ENCODE data around the gene SEMA4A. TPM values are rescaled to one million over a fixed set of nuclear protein-coding genes. Genes with fewer than 3 reads are reported as not detected.
"Not testable (repeated sequence)": the region's sequence is repeated elsewhere in the genome, so short reads cannot be mapped to it uniquely, and the experiment has no call there.

Gene SEMA4A
- total and polyA plus RNA-seq, 2 of the 8 experiments (the other 6 are each of a cell fraction or from before 2014, with no cell fraction given) = 7.3 to 10.6 TPM

GRCh38 chr1:156125544-156125943, 27.8 kb upstream of the SEMA4A start:
- ChIA-PET POLR2A (ENCODE audit: partially characterized antibody) (interaction anchor here (0.6 to 28.0 kb wide), 8 partner anchors 10 to 185 kb away, joined by 3 to 763 read pairs (median 3); partner anchors contain the start of genes LMNA, MEX3A and PMF1), CTCF (ENCODE audit: partially characterized antibody) (interaction anchor here (0.6 to 42.4 kb wide), 13 partner anchors 9 to 264 kb away, joined by 3 to 1994 read pairs (median 3); partner anchors contain the start of genes BGLAP, LMNA, MEX3A and PAQR6)
- 0 out of 2 replicates have a peak overlapping the region, but pooled peaks have one; percentile 17 for H2AK5ac ChIP-seq (ENCODE audit: low read depth, low read length)
- not testable (repeated sequence) for H3K27me3 ChIP-seq (replicated peaks in 1 of 4; ENCODE audit: control insufficient read depth in 3 of 4, extremely low read depth in 1 of 4, insufficient read depth in 3 of 4, low read length in 3 of 4); H3K27ac ChIP-seq (ENCODE audit: low read depth, low read length); H3K36me3 ChIP-seq (ENCODE audit: control insufficient read depth in 2 of 4, insufficient read depth in 4 of 4, low read length in 3 of 4); H3K4me3 ChIP-seq (ENCODE audit: extremely low read depth in 1 of 4, insufficient read depth in 2 of 4, low read depth in 3 of 4, low read length in 4 of 4); H4K20me1 ChIP-seq (replicated peaks in 1 of 2; ENCODE audit: control insufficient read depth in 1 of 2, insufficient read depth in 2 of 2, low read length in 2 of 2); H3K4me2 ChIP-seq (ENCODE audit: insufficient read depth in 1 of 2, low read depth in 2 of 2, low read length in 2 of 2); H3K56ac ChIP-seq (replicated peaks; ENCODE audit: insufficient read length, low read depth, low read length); DNase-seq (ENCODE audit: low read depth in 1 of 2, low spot score in 2 of 2); H3K4ac ChIP-seq (replicated peaks; ENCODE audit: insufficient read length, low read depth, low read length); H2BK5ac ChIP-seq (ENCODE audit: low read depth, low read length); H4K8ac ChIP-seq (ENCODE audit: extremely low read depth, insufficient read depth, low read length); FAIRE-seq; H3K9ac ChIP-seq (replicated peaks in 1 of 4; ENCODE audit: extremely low read depth in 1 of 4, low read depth in 3 of 4, low read length in 3 of 4); H3K79me2 ChIP-seq (ENCODE audit: control insufficient read depth in 1 of 2, insufficient read depth in 2 of 2, low read length in 2 of 2); H3K14ac ChIP-seq (ENCODE audit: insufficient read length); H2BK15ac ChIP-seq (ENCODE audit: low read length); H3K9me3 ChIP-seq (ENCODE audit: insufficient read depth in 2 of 2, low read depth in 1 of 2, low read length in 1 of 2); H4K5ac ChIP-seq (ENCODE audit: insufficient read length, low read depth, low read length); H4K91ac ChIP-seq (replicated peaks; ENCODE audit: insufficient read length, low read length); H3K79me1 ChIP-seq (ENCODE audit: low read depth, low read length); H2BK120ac ChIP-seq (replicated peaks; ENCODE audit: low read depth, low read length); H2AFZ ChIP-seq (ENCODE audit: low read length); H2BK20ac ChIP-seq (ENCODE audit: low read length); H3K23me2 ChIP-seq (ENCODE audit: low read depth, low read length); H3K18ac ChIP-seq (ENCODE audit: extremely low read depth, low read length); H3K23ac ChIP-seq (ENCODE audit: insufficient read length)
- H2BK12ac ChIP-seq (ENCODE audit: low read depth, low read length) = 0 out of 2 replicates have a peak overlapping the region, but pooled peaks have one; percentile 98
- WGBS, 2 experiments (ENCODE audit: extremely low coverage in 1 of 2, insufficient coverage in 1 of 2, insufficient read length in 1 of 2, insufficient replicate concordance in 2 of 2, low coverage in 1 of 2, low lambda C conversion rate in 2 of 2, missing lambda C conversion rate in 1 of 2) = 92% methylated on average over 10 of the region's 10 CpGs; no CpG with 5 or more reads in 1 of the 2 experiments
- H3K4me1 ChIP-seq (replicated peaks in 1 of 4; ENCODE audit: control insufficient read depth in 3 of 4, insufficient read depth in 4 of 4, low read length in 3 of 4) = peaks cover 11 to 41% (median 28%) of the 10 kb centered on the region in 4 experiments
